ENCODE measurements around the gene TNFRSF25. TPM values are rescaled to one million over a fixed set of nuclear protein-coding genes. Genes with fewer than 3 reads are reported as not detected.

TNFRSF25 gene
- total RNA-seq, 5 donors from 2014 or later (not counting 1 experiment from before 2014, with no cell fraction given), result 215 to 580 (median 446) TPM

GRCh38 chr1:6502000-6502891 lies 36.3 kb upstream of the TNFRSF25 start:
- Histone ChIP-seq H3K4me1 (ENCODE audit: control insufficient read depth in 1 of 2, extremely low read depth in 1 of 2, insufficient read depth in 2 of 2, low read length in 2 of 2) (peaks cover 0 to 15% of the 10 kb centered on the region in 2 experiments), H3K9me3 (no peaks in the 10 kb centered on the region), H3K4me3 (ENCODE audit: control insufficient read depth in 1 of 2, extremely low read depth in 1 of 2, low read length in 1 of 2) (no peak overlapping the region), H3K36me3 (ENCODE audit: control insufficient read depth in 2 of 2, extremely low read depth in 1 of 2, insufficient read depth in 1 of 2, low read length in 1 of 2) (no peaks in the 10 kb centered on the region), H3K27me3 (replicated peaks in 1 of 2; ENCODE audit: control insufficient read depth in 2 of 2, extremely low read depth in 1 of 2, insufficient read depth in 2 of 2, low read length in 1 of 2) (peaks cover 0 to 56% of the 10 kb centered on the region in 2 experiments), H3K27ac (ENCODE audit: low read length) (no peak overlapping the region)
- ChIA-PET POLR2A (no interaction called here), CTCF (no interaction called here)
- Mint-ChIP-seq H3K4me3 (no peak overlapping the region), H3K27me3 (peaks cover 6 to 11% of the 10 kb centered on the region in 2 donors), H3K9me3 (no peaks in the 10 kb centered on the region), H3K36me3 (no peaks in the 10 kb centered on the region), H3K4me1 (peaks cover 9 to 11% (median 9%) of the 10 kb centered on the region in 3 donors), H3K27ac (no peak overlapping the region)
- DNase-seq (no peak), ATAC-seq (replicated peaks in 1 of 4) (no peak)
- WGBS (ENCODE audit: insufficient coverage), result 82% methylated on average over 25 of the region's 31 CpGs

GRCh38 chr1:6501279-6501813 lies 35.4 kb upstream of the TNFRSF25 start:
- Mint-ChIP-seq H3K4me3 (no peak overlapping the region), H3K36me3 (no peaks in the 10 kb centered on the region), H3K27me3 (peaks cover 0 to 5% of the 10 kb centered on the region in 2 donors), H3K4me1 (peaks cover 9 to 14% (median 11%) of the 10 kb centered on the region in 3 donors), H3K9me3 (no peaks in the 10 kb centered on the region), H3K27ac (no peak overlapping the region)
- Histone ChIP-seq H3K27ac (ENCODE audit: low read length) (no peak overlapping the region), H3K4me1 (ENCODE audit: control insufficient read depth in 1 of 2, extremely low read depth in 1 of 2, insufficient read depth in 2 of 2, low read length in 2 of 2) (peaks cover 0 to 22% of the 10 kb centered on the region in 2 experiments), H3K36me3 (ENCODE audit: control insufficient read depth in 2 of 2, extremely low read depth in 1 of 2, insufficient read depth in 1 of 2, low read length in 1 of 2) (no peaks in the 10 kb centered on the region), H3K27me3 (replicated peaks in 1 of 2; ENCODE audit: control insufficient read depth in 2 of 2, extremely low read depth in 1 of 2, insufficient read depth in 2 of 2, low read length in 1 of 2) (peaks cover 0 to 50% of the 10 kb centered on the region in 2 experiments), H3K4me3 (ENCODE audit: control insufficient read depth in 1 of 2, extremely low read depth in 1 of 2, low read length in 1 of 2) (no peak overlapping the region), H3K9me3 (no peaks in the 10 kb centered on the region)
- ChIA-PET POLR2A (no interaction called here), CTCF (no interaction called here)
- no peak for DNase-seq
- WGBS (ENCODE audit: insufficient coverage), result 75% methylated on average over 5 of the region's 10 CpGs
- no peak for ATAC-seq (replicated peaks in 1 of 4)

GRCh38 chr1:6500544-6501278 lies 34.7 kb upstream of the TNFRSF25 start:
- Mint-ChIP-seq H3K4me1 (peaks cover 13 to 21% (median 14%) of the 10 kb centered on the region in 3 donors), H3K9me3 (no peaks in the 10 kb centered on the region), H3K27ac (no peak overlapping the region), H3K4me3 (no peak overlapping the region), H3K36me3 (no peaks in the 10 kb centered on the region), H3K27me3 (peaks cover 0 to 5% of the 10 kb centered on the region in 2 donors)
- ATAC-seq (replicated peaks in 1 of 4) (no peak), DNase-seq (no peak)
- H3K9me3 ChIP-seq, result no peaks in the 10 kb centered on the region
- no peak overlapping the region for H3K27ac ChIP-seq (ENCODE audit: low read length)
- H3K36me3 ChIP-seq (ENCODE audit: control insufficient read depth in 2 of 2, extremely low read depth in 1 of 2, insufficient read depth in 1 of 2, low read length in 1 of 2), result no peaks in the 10 kb centered on the region
- H3K4me3 ChIP-seq (ENCODE audit: control insufficient read depth in 1 of 2, extremely low read depth in 1 of 2, low read length in 1 of 2), result no peak overlapping the region
- 86% methylated on average over 27 of the region's 27 CpGs for WGBS (ENCODE audit: insufficient coverage)
- H3K4me1 ChIP-seq (ENCODE audit: control insufficient read depth in 1 of 2, extremely low read depth in 1 of 2, insufficient read depth in 2 of 2, low read length in 2 of 2), result peaks cover 0 to 28% of the 10 kb centered on the region in 2 experiments
- H3K27me3 ChIP-seq (replicated peaks in 1 of 2; ENCODE audit: control insufficient read depth in 2 of 2, extremely low read depth in 1 of 2, insufficient read depth in 2 of 2, low read length in 1 of 2), result peaks cover 0 to 45% of the 10 kb centered on the region in 2 experiments
- ChIA-PET CTCF (no interaction called here), POLR2A (no interaction called here)

- no peak overlapping the region for H3K27ac ChIP-seq (ENCODE audit: low read length)
- no peak for DNase-seq
- WGBS (ENCODE audit: insufficient coverage), result 78% methylated on average over 4 of the region's 4 CpGs
- no peak for ATAC-seq (replicated peaks in 1 of 4)
- H3K4me1 ChIP-seq (ENCODE audit: control insufficient read depth in 1 of 2, extremely low read depth in 1 of 2, insufficient read depth in 2 of 2, low read length in 2 of 2), result peaks cover 0 to 32% of the 10 kb centered on the region in 2 experiments
- Mint-ChIP-seq H3K4me3 (peak overlapping the region in 2 of 3 donors; percentile 21 to 56), H3K27ac (no peak overlapping the region), H3K9me3 (no peaks in the 10 kb centered on the region), H3K36me3 (no peaks in the 10 kb centered on the region), H3K27me3 (peaks cover 0 to 2% of the 10 kb centered on the region in 2 donors), H3K4me1 (peaks cover 14 to 25% (median 14%) of the 10 kb centered on the region in 3 donors)
- CTCF ChIA-PET, result no interaction called here
- H3K36me3 ChIP-seq (ENCODE audit: control insufficient read depth in 2 of 2, extremely low read depth in 1 of 2, insufficient read depth in 1 of 2, low read length in 1 of 2), result no peaks in the 10 kb centered on the region
- POLR2A ChIA-PET, result no interaction called here
- H3K9me3 ChIP-seq, result no peaks in the 10 kb centered on the region
- peaks cover 0 to 37% of the 10 kb centered on the region in 2 experiments for H3K27me3 ChIP-seq (replicated peaks in 1 of 2; ENCODE audit: control insufficient read depth in 2 of 2, extremely low read depth in 1 of 2, insufficient read depth in 2 of 2, low read length in 1 of 2)
- H3K4me3 ChIP-seq (ENCODE audit: control insufficient read depth in 1 of 2, extremely low read depth in 1 of 2, low read length in 1 of 2), result no peak overlapping the region
Observed at GRCh38 chr1:6499296-6499695, 33.3 kb upstream of the TNFRSF25 start.

- Histone ChIP-seq H3K4me3 (ENCODE audit: control insufficient read depth in 1 of 2, extremely low read depth in 1 of 2, low read length in 1 of 2) (no peak overlapping the region), H3K36me3 (ENCODE audit: control insufficient read depth in 2 of 2, extremely low read depth in 1 of 2, insufficient read depth in 1 of 2, low read length in 1 of 2) (no peaks in the 10 kb centered on the region), H3K4me1 (ENCODE audit: control insufficient read depth in 1 of 2, extremely low read depth in 1 of 2, insufficient read depth in 2 of 2, low read length in 2 of 2) (peaks cover 0 to 32% of the 10 kb centered on the region in 2 experiments), H3K27ac (ENCODE audit: low read length) (no peak overlapping the region), H3K9me3 (no peaks in the 10 kb centered on the region), H3K27me3 (replicated peaks in 1 of 2; ENCODE audit: control insufficient read depth in 2 of 2, extremely low read depth in 1 of 2, insufficient read depth in 2 of 2, low read length in 1 of 2) (peaks cover 0 to 37% of the 10 kb centered on the region in 2 experiments)
- no peaks in the 10 kb centered on the region for H3K36me3 Mint-ChIP-seq
- H3K9me3 Mint-ChIP-seq, result no peaks in the 10 kb centered on the region
- ChIA-PET CTCF (interaction anchor here in 1 of 2 donors (0.6 kb wide), 1 partner anchor 39 kb away, joined by 3 read pairs; no protein-coding TSS in a partner anchor), POLR2A (no interaction called here)
- no peak overlapping the region for H3K27ac Mint-ChIP-seq
- peaks cover 14 to 25% (median 14%) of the 10 kb centered on the region in 3 donors for H3K4me1 Mint-ChIP-seq
- ATAC-seq (replicated peaks in 1 of 4) (no peak), DNase-seq (no peak)
- H3K4me3 Mint-ChIP-seq, result peak overlapping the region in 2 of 3 donors; percentile 17 to 76
- WGBS (ENCODE audit: insufficient coverage), result 78% methylated on average over 6 of the region's 13 CpGs
- H3K27me3 Mint-ChIP-seq, result peaks cover 0 to 2% of the 10 kb centered on the region in 2 donors
Observed at GRCh38 chr1:6498576-6499111, 32.7 kb upstream of the TNFRSF25 start.
